K562 (cell line): Measurements from ENCODE around the gene NCAPD2.

Source experiments
- CREB1 ChIP-seq, 2 experiments: sonication (generic) in 1 of 2; formaldehyde crosslinking in 1 of 2; IDR thresholded peaks; 2 replicates each; pipeline versions ENCODE4 v1.6.1 to v1.8.0; 2012 to 2022; ENCODE audit warnings: inconsistent platforms in 1 of 2, mild to moderate bottlenecking in 1 of 2, missing genetic modification reagents in 1 of 2, moderate library complexity in 1 of 2
- CTCF ChIP-seq, 3 experiments: IDR thresholded peaks in 2 of 3; conservative IDR thresholded peaks in 1 of 3; 2 replicates each; pipeline ENCODE4 v1.5.1; 2011 to 2012; ENCODE audit warnings: low read length in 3 of 3, mild to moderate bottlenecking in 3 of 3, control low read depth in 2 of 3, improper control_type of control experiment in 1 of 3, inconsistent platforms in 1 of 3, low read depth in 1 of 3, mixed read lengths in 1 of 3, moderate library complexity in 1 of 3; ENCODE audit not compliant: insufficient read depth in 2 of 3
- HNRNPLL ChIP-seq: fragments of 200-400 bp; formaldehyde crosslinking; IDR thresholded peaks from 2 replicates; pipeline ENCODE4 v1.6.1; 2017; ENCODE audit warnings: low read length, low read depth, mild to moderate bottlenecking; ENCODE audit not compliant: poor library complexity, severe bottlenecking
- MYBL2 ChIP-seq, 2 experiments: fragments of 450-650 bp in 1 of 2; sonication (generic) in 1 of 2; formaldehyde crosslinking in 1 of 2; IDR thresholded peaks; 2 replicates each; pipeline versions ENCODE4 v1.6.1 to v1.8.1; 2017 to 2022; ENCODE audit warnings: borderline replicate concordance in 1 of 2, inconsistent platforms in 1 of 2, low read depth in 1 of 2, mild to moderate bottlenecking in 1 of 2, missing genetic modification reagents in 1 of 2, moderate library complexity in 1 of 2
- TCF7 ChIP-seq: sonication (generic); IDR thresholded peaks from 2 replicates; pipeline ENCODE4 v1.6.1; 2016; ENCODE audit warnings: antibody characterized with exemption, borderline replicate concordance
- U2AF1 ChIP-seq: fragments of 200-400 bp; formaldehyde crosslinking; optimal IDR thresholded peaks from 2 replicates; pipeline ENCODE3; 2017; ENCODE audit warnings: mild to moderate bottlenecking, low read depth, low read length, moderate library complexity
- ZNF316 ChIP-seq: fragments of 450-650 bp; IDR thresholded peaks from 2 replicates; pipeline ENCODE4 v1.6.1; 2016

- TF ChIP-seq HNRNPLL (no peak), MYBL2 (IDR thresholded peaks at IDR 0.05; ENCODE audit: low read depth) (no peak), MYBL2 (CRISPR knock-in tag; IDR thresholded peaks at IDR 0.05; ENCODE audit: borderline replicate concordance) (no peak), ZNF316 (no peak), TCF7 (no peak), CREB1 (IDR thresholded peaks at IDR 0.05) (no peak), CREB1 (CRISPR knock-in tag; IDR thresholded peaks at IDR 0.05) (no peak), U2AF1 (no peak), CTCF (IDR thresholded peaks at IDR 0.05 in 2 of 3, conservative IDR thresholded peaks at IDR 0.05 in 1 of 3; ENCODE audit: insufficient read depth in 2 of 3, low read depth in 1 of 3, low read length in 3 of 3) (no peak)
Observed at GRCh38 chr12:6469092-6469491, 24.8 kb upstream of the NCAPD2 start.
